Mucosa of gallbladder (tissue), 1 donor: ENCODE data around the gene OTX2. TPM values are rescaled to one million over a fixed set of nuclear protein-coding genes. Genes with fewer than 3 reads are reported as not detected.

ENCODE experiments used
- DNase-seq: peaks from one replicate; pipeline ENCODE4 v3.0.0-alpha.2; 2020; ENCODE audit warnings: low spot score
- total RNA-seq: library from RNA; stranded (reverse); gene quantifications from one replicate; pipeline ENCODE4 v1.2.1, GENCODE V29; 2021
- donor health status: DM: no; HTN: no; CAD: no.

Gene OTX2
- total RNA-seq, 1 donor from 2014 or later: not detected

- no peak for DNase-seq
Measured at GRCh38 chr14:56812364-56813141, 2.3 kb upstream of the OTX2 start.

DNA sequence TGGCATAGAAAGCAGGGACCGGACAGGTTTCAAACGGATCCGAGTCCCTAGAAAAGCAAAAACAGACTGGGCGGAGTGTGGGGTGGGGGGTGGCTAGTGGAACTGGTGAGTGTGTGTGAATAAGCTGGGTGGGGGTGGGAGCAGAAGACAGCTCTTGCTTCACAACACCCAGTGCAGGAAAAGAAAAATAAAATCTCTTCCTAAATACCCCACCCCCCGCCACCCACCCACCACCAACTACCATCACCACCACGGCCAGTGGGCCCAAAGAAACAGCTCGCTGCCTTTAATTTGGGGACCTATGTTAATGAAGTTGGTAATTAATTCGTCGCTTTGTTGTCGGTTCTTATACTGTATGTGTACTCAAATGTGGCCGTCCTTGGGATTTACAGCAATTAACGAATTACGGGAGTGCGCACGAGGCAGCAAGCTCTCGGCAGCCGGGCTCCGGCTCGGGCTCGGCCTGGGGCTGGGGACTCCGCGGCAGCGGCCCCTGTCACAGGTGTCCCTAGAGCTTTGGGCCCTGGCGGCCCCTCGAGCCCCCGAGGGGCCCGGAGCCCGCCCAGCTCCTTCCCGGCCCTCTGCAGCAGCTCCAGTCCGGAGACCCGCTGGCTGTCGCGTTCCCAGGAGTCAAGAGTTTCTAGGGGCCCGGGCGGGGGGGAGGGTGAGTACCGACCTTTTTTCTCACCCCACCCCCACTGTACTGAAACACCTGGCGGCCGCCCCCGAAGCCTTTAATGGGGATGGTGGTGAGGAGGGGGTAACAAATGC lies 1.5 kb upstream of the OTX2 start:
- DNase-seq: no peak

DNA sequence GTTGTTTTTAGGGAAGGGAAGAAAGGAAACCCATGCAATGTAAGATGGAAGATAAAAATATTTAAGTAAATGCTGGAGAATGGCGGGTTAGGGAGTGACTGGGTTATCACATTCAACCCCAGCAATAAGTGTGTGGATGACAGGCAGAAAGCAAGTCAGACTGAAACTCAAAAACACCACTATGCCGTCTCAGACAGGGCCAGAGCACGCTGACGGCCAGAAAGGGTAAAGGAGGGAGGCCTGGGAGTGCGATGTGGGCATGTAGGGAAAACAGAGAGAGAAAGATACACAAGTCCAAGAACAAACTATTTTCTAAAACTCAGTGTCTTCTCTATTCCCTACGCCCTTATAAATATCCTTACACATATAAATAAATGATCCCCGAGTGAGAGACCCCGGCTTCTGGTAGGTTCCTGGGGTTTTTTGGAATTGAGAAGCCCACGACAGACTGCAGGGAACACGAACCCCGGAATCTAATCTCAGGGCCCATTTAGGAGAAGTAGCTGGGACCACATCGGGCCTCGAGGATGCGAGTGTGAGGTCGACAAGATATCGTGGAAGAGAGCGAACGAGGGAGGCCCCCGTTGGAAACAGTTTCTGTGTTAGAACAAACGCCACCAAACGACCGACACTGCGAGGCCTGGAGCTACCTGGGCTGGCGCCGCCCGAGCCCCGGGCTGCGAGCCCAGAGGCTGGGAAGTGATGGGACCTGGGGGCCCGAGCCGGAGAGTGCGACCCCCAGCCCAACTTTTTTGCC lies 735 bp upstream of the OTX2 start:
- no peak for DNase-seq

DNA sequence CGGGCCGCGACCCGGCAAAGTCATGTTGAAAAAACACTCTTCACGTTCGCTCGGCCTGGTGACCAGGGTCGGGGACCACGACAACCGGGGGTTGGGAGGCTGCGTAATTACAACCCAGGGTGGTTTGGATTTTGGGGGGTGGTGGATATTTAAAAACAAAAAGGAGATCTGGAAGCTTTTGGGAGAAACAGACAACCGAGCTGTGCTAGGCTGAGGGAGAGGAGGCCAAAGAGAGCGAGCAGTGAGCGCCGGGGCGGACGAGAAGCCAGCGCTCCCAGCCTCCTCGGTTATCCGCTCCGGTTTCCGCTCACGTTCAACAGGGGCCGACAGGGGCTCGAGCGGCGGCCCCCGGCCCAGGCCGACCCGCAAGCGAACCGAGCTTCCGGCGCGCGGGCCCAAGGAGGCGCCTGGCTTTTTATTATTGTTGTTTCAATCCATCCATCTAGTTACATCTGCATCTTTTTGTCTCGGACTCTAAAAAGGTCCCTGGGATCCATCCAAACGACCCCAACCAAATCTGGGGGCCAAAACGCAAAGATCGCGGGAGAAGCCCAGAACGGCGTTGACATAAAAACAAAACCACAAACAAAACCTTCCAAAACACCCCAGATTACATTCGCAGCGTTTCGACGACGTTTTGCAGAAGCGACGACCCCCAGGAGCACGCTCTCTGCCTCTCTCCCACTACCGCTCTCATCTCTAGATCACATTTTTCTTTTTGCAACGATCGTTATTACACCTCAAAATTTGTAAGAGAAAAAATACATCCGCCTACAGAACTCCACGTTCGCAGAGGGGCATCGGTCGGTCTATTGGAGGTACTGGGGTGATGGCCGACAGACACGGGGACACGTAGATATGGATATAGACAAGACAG lies 771 bp downstream of the OTX2 start:
- no peak for DNase-seq

- DNase-seq: no peak
Measured at GRCh38 chr14:56808383-56809269, 1.7 kb downstream of the OTX2 start.

- no peak for DNase-seq
Measured at GRCh38 chr14:56808110-56808382, 2.2 kb downstream of the OTX2 start.

- DNase-seq: no peak
Measured at GRCh38 chr14:56807386-56808109, 2.7 kb downstream of the OTX2 start.

DNA sequence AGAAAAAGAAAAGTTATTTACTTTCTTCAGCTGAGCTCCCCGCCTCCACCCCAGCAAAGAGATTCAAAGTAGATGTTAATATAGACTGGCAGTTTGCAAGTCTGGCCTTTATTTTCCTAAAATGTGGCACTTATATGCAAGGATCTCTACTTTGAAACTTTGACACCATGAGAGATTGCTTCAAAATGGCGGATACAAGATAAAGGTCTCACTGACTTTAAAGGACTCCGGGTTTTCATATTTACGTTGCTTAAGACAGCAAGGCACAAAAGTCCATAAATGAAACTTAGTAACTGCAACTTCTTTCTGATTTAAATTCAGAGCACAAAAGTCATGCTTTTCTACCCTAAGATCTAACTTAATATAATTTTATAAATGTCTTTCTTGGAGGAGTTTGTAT lies 3.5 kb downstream of the OTX2 start:
- DNase-seq: no peak

DNA sequence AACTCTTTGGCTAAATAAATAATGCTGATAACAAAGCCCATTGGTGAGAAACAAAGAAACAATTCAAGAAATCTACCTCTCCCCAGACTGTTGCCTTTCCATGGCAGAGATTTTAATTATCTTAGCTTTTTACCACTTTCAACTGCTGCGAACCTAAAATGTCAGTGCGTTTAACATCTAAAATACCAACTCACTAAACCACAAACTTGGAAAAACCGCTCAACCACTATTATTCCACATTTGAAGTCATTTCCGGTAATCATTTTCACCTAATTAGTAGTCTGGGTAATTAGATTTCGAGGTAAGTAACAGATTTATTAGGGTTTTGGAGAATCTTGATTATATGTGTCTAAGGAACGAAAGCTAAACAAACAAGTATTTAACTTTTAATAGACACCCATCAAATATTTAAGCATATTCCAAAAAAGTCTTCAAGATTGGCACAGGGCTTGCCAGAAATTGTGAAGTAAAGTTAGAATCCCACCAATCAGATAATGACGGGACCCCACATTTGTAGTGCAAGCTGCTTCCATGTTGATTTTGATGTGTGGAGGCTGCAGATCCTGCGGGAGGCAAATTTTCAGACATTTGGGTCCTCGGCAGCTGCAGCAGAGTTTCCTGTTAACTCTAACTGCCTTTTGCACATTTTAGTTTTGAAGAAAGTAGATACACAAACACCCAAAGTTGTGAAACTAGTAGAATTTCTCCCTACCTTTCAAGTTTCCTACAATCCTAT lies 4.1 kb downstream of the OTX2 start:
- DNase-seq: no peak

GRCh38 chr14:56805201-56805991 lies 4.9 kb downstream of the OTX2 start:
- DNase-seq: no peak

DNA sequence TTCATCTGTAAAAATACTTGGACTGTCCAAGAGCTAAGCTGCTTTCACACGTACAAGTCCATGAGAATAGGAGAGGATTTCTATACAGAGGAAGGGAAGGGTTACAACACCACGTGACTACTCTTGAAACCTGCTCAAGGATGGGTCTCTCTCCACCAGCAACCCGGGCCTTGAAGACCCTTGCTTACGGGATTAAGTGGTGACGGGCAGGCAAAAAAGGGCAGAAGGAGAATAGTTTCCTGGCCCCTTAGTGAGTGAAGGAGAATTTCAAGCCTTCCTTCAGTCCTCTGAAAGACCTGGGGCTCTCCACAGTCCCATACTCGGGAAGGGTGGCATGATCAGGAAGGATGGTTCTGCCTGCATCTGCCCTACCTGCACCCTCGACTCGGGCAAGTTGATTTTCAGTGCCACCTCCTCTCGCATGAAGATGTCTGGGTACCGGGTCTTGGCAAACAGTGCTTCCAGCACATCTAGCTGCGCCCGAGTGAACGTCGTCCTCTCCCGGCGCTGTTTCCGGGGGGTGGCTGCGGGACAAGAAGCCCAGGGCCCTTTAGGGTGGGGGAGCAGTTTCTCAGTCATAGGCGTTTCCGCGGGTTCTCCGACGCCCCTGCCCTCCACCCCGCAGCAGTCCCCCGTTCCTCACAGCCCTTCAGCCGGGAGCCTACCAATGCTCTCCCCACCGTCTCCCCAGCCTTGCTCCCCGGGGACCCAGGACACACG lies 6.3 kb downstream of the OTX2 start:
- DNase-seq: no peak

GRCh38 chr14:56801920-56802319 lies 8.4 kb downstream of the OTX2 start:
- DNase-seq: no peak

DNA sequence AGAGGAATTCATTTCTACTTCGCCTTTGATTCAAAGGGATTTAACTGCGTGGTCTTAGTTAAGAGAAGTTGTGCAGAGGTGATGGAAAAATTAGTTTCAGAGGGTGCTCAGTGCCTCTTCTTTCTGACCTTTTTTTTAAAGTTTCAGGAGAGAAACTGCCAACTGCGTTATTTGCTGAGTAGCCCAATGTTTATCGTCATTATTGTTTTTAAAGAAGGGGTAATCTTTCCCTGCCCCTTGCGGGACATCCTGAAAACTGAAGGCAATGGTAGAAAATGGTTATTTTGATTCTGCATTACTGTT lies 11.0 kb downstream of the OTX2 start:
- DNase-seq: no peak

GRCh38 chr14:56798447-56799342 lies 11.6 kb downstream of the OTX2 start:
- no peak for DNase-seq

- no peak for DNase-seq
Measured at GRCh38 chr14:56797569-56798446, 12.5 kb downstream of the OTX2 start.

DNA sequence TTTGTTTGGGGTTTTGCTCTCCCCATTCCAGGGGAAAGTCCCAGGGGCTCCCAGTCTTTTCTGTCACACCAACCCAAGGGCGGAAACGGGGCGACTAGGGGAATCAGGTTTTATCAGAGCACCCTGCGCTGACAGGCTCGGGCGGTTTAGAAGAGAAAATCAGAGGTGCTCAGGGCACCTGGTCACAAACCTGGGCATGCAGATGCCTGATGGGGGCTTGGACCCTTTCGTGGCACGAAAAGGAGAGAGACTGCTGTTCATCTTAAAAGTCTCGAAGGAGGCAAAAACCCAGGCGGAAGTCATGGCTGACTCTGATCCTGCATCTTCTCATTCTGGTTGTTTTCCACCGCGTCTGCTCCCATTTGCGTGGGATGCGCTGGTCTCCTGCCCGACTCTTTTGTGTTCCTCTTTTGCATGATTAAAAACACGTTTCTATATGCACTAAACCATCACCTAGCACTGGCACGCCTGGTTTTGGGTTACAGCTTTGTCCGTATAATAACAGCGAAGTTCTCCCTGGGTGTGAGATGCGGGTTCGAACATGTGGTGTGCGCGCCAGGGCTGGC lies 13.2 kb downstream of the OTX2 start:
- DNase-seq: no peak
